Natural killer cell (primary cell): ENCODE data around the gene AGA. TPM values are rescaled to one million over a fixed set of nuclear protein-coding genes. Genes with fewer than 3 reads are reported as not detected.

Source experiments
- ATAC-seq, 3 donors: fragments of 150-1000 bp in 2 of 3; fragments of 200-7000 bp in 1 of 3; cut with Tn5 transposase; 1 replicate in 1 of 3; 2 replicates in 2 of 3; pipeline ENCODE4 v1.10.0; 2021; ENCODE audit warnings: mild to moderate bottlenecking in 2 of 3, moderate library complexity in 2 of 3
- DNase-seq, 2 donors: peaks; one replicate each; pipeline versions ENCODE4 v3.0.0 to v3.0.0-alpha.2; 2013 to 2021; ENCODE audit warnings: mixed read lengths in 1 of 2
- H3K27ac ChIP-seq: one replicate; pipeline ENCODE4 v1.5.1; 2013; ENCODE audit warnings: mild to moderate bottlenecking, low read length
- H3K27me3 ChIP-seq: one replicate; pipeline ENCODE4 v1.6.1; 2013; ENCODE audit warnings: low read length; ENCODE audit not compliant: control insufficient read depth, insufficient read depth
- H3K36me3 ChIP-seq: one replicate; pipeline ENCODE4 v1.6.1; 2013; ENCODE audit warnings: low read length; ENCODE audit not compliant: control insufficient read depth, insufficient read depth
- H3K4me1 ChIP-seq: one replicate; pipeline ENCODE4 v1.6.1; 2013; ENCODE audit warnings: low read length; ENCODE audit not compliant: control insufficient read depth, insufficient read depth
- H3K4me3 ChIP-seq: one replicate; pipeline ENCODE4 v1.5.1; 2013; ENCODE audit warnings: low read length
- H3K9me3 ChIP-seq: one replicate; pipeline ENCODE4 v1.6.1; 2013; ENCODE audit warnings: low read length; ENCODE audit not compliant: control insufficient read depth, insufficient read depth
- H3K27ac Mint-ChIP-seq, 2 donors: one replicate each; pipeline ENCODE4 v1.8.0; 2022; ENCODE audit warnings: mild to moderate bottlenecking in 2 of 2, mixed read lengths in 2 of 2, moderate library complexity in 1 of 2
- H3K27me3 Mint-ChIP-seq, 2 donors: one replicate each; pipeline ENCODE4 v1.8.0; 2022; ENCODE audit warnings: low read depth in 2 of 2, mixed read lengths in 2 of 2
- H3K36me3 Mint-ChIP-seq: one replicate; pipeline ENCODE4 v1.8.0; 2022; ENCODE audit warnings: mixed read lengths
- H3K4me1 Mint-ChIP-seq, 2 donors: one replicate each; pipeline ENCODE4 v1.8.0; 2022; ENCODE audit warnings: mixed read lengths in 2 of 2
- H3K4me3 Mint-ChIP-seq: one replicate; pipeline ENCODE4 v1.8.0; 2022; ENCODE audit warnings: mild to moderate bottlenecking, moderate library complexity, mixed read lengths
- H3K9me3 Mint-ChIP-seq, 2 donors: one replicate each; pipeline ENCODE4 v1.8.0; 2022; ENCODE audit warnings: mixed read lengths in 2 of 2
- WGBS: methylation state at CpG from one replicate; pipeline ENCODE4 v1.1.7; 2013; ENCODE audit warnings: missing lambda C conversion rate; ENCODE audit not compliant: insufficient coverage; 5-methylcytosine and 5-hydroxymethylcytosine counted together
- intact Hi-C: fragments of 100-400 bp; cut with micrococcal nuclease; formaldehyde crosslinking; loops from one replicate; pipeline ENCODE4 v1.14.2; 2022
- total RNA-seq, 4 donors: library from RNA; stranded (reverse); fragments of 120-200 nt in 1 of 4; gene quantifications; one replicate each; pipeline versions ENCODE4 v1.2.3 to v1.2.4, GENCODE V29; 2013 to 2022
- TF ChIP-seq, protein P1 (sequence below): fragments of 200-600 bp; IDR thresholded peaks from one replicate; pipeline ENCODE4 v1.8.0; 2022; ENCODE audit warnings: antibody characterized with exemption

Gene AGA
- total RNA-seq, 3 donors from 2014 or later (not counting 1 experiment from before 2014, with no cell fraction given) = 15.7 to 16.9 (median 16.6) TPM

DNA sequence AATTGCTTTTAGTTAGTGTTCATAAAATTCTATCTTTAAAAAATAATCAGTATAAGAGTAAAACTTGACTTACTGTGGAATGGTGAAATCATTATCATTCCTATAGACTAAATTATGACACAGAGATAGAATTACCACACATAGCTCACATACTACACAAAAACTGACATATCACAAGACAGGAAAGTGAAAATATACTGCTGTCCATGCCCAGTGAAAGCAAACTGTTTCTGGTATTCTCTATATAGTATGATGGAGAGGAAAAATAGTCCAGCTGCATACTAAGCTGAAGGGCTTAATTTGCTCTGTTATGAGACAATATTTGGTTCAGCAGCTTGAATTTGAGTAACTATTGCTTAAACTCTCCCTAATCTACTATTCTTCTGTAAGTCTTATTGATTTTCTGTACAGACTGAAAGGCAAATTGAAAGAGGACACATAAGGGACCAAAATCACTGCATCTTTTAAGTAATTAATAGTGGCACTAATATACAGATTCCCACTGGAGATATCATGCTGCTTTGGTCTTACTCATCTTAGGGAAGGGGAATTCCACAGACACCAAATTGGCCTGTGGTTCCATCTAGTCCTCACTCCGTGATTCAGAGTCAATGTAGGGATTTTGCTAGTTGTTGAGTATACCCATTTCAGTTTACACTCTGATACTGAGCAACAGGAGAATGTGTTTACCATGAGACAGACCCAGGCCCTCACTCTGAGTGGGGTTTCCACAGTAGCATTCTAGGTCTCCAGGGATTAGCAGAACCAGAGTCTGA, 47.4 kb upstream of the AGA start:
- Histone ChIP-seq H3K4me1 (no peaks in the 10 kb centered on the region), H3K27me3 (no peaks in the 10 kb centered on the region), H3K4me3 (no peak overlapping the region), H3K9me3 (no peaks in the 10 kb centered on the region), H3K36me3 (no peaks in the 10 kb centered on the region), H3K27ac (no peak overlapping the region)
- ATAC-seq (no peak), DNase-seq (no peak)
- Mint-ChIP-seq H3K27me3 (no peaks in the 10 kb centered on the region), H3K9me3 (no peaks in the 10 kb centered on the region), H3K4me3 (no peak overlapping the region), H3K36me3 (no peaks in the 10 kb centered on the region), H3K27ac (no peak overlapping the region), H3K4me1 (no peaks in the 10 kb centered on the region)
- TF ChIP-seq, protein P1, sequence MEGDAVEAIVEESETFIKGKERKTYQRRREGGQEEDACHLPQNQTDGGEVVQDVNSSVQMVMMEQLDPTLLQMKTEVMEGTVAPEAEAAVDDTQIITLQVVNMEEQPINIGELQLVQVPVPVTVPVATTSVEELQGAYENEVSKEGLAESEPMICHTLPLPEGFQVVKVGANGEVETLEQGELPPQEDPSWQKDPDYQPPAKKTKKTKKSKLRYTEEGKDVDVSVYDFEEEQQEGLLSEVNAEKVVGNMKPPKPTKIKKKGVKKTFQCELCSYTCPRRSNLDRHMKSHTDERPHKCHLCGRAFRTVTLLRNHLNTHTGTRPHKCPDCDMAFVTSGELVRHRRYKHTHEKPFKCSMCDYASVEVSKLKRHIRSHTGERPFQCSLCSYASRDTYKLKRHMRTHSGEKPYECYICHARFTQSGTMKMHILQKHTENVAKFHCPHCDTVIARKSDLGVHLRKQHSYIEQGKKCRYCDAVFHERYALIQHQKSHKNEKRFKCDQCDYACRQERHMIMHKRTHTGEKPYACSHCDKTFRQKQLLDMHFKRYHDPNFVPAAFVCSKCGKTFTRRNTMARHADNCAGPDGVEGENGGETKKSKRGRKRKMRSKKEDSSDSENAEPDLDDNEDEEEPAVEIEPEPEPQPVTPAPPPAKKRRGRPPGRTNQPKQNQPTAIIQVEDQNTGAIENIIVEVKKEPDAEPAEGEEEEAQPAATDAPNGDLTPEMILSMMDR = no peak
- WGBS = 67% methylated on average over 1 of the region's 1 CpG
- intact Hi-C loops = no loop called here

DNA sequence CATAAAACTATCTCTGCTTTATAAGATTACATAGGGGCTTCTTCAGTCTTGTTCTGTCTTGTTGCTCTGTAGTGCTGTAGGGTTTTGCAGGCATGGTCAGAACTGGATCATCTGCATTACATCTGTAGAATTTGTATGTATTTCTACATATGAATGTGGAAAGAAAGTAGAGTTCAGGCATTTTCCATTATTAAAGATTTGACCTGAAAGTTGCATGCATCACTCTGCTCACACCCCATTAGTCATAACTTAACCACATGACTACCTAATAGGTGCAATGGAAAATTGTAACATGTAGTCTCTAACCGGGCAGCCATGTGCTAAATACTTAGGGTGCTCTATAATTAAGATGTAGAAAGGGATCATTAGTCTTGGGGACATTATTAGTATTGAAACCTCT, 45.7 kb upstream of the AGA start:
- Histone ChIP-seq H3K36me3 (no peaks in the 10 kb centered on the region), H3K4me1 (no peaks in the 10 kb centered on the region), H3K27ac (no peak overlapping the region), H3K4me3 (no peak overlapping the region), H3K9me3 (no peaks in the 10 kb centered on the region), H3K27me3 (no peaks in the 10 kb centered on the region)
- ATAC-seq (no peak), DNase-seq (no peak)
- H3K4me3 Mint-ChIP-seq = no peak overlapping the region
- H3K27ac Mint-ChIP-seq = no peak overlapping the region
- intact Hi-C loops = no loop called here
- no peaks in the 10 kb centered on the region for H3K9me3 Mint-ChIP-seq
- no CpG with 5 or more reads among the region's 1 CpG for WGBS
- no peaks in the 10 kb centered on the region for H3K36me3 Mint-ChIP-seq
- TF ChIP-seq, protein P1 = no peak
- H3K27me3 Mint-ChIP-seq = no peaks in the 10 kb centered on the region
- no peaks in the 10 kb centered on the region for H3K4me1 Mint-ChIP-seq

DNA sequence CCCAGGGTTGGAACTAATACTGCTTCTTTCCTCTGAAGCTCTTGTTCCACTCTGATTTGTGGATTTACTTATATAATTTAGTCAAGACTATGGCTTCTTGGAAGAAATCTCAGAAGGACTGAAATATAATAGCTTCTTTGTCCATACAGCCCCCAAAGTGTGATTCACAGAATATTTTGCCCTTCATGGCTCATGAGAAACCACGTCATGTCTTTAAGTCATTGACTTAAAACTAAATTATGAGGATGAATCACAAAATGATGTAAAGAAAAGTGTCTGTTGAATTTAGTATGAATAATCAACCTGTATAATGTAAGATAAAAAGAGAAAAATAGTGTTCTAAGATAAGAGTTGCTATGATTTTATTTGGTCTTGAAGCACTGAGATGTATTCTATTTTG, 43.3 kb upstream of the AGA start:
- Mint-ChIP-seq H3K4me1 (no peaks in the 10 kb centered on the region), H3K27me3 (no peaks in the 10 kb centered on the region), H3K9me3 (no peaks in the 10 kb centered on the region), H3K27ac (no peak overlapping the region), H3K4me3 (no peak overlapping the region), H3K36me3 (no peaks in the 10 kb centered on the region)
- Histone ChIP-seq H3K27me3 (no peaks in the 10 kb centered on the region), H3K36me3 (no peaks in the 10 kb centered on the region), H3K27ac (no peak overlapping the region), H3K4me3 (no peak overlapping the region), H3K4me1 (no peaks in the 10 kb centered on the region), H3K9me3 (no peaks in the 10 kb centered on the region)
- no CpG with 5 or more reads among the region's 1 CpG for WGBS
- DNase-seq (no peak), ATAC-seq (no peak)
- TF ChIP-seq, protein P1 = no peak
- intact Hi-C loops = no loop called here

DNA sequence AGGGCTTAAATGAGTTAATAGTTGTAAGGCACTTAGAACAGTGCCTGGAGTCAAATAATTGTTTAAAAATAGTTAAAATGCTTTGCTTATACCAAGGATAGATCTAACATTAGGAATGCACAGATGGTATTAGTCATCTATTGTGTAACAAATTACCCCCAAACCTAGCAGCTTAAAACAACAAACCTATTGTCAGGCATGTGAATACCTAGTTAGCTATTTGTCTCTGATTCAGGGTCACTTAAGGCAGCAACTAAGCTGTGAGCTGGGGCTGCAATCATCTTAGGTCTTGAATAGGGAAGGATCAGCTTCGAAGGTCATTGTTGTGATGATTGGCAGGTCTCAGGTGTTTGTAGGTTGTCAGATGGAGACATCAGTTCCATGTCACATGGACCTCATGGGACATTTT, 42.4 kb upstream of the AGA start:
- TF ChIP-seq, protein P1 = no peak
- WGBS = 72% methylated on average over 1 of the region's 1 CpG
- no peaks in the 10 kb centered on the region for H3K9me3 ChIP-seq
- Mint-ChIP-seq H3K27ac (no peak overlapping the region), H3K4me3 (no peak overlapping the region), H3K36me3 (no peaks in the 10 kb centered on the region), H3K27me3 (no peaks in the 10 kb centered on the region), H3K4me1 (no peaks in the 10 kb centered on the region), H3K9me3 (no peaks in the 10 kb centered on the region)
- H3K27ac ChIP-seq = no peak overlapping the region
- intact Hi-C loops = no loop called here
- H3K4me3 ChIP-seq = no peak overlapping the region
- no peaks in the 10 kb centered on the region for H3K4me1 ChIP-seq
- H3K36me3 ChIP-seq = no peaks in the 10 kb centered on the region
- no peak for ATAC-seq
- no peaks in the 10 kb centered on the region for H3K27me3 ChIP-seq
- no peak for DNase-seq
